ENCODE results near the gene EYS.

DNA sequence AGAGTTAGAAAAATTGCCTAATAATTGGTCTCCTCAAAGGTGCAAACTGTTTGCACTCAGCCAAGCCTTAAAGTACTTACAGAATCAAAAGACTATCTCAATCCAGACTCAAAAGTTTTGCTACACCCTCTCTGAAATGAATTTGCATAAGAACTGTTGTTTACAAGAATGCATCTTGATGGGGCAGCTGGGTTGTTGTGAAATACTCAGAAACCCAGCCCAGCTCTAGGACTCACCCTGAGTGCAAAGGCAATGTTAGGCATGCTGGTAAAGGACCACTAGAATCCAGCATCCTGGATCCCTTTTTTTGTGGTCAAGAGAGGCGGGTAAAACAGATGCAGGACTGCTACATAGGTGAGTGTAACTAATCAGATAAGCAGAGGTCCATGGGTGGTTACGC, 700.2 kb downstream of the EYS start:
- TF ChIP-seq, protein P1, sequence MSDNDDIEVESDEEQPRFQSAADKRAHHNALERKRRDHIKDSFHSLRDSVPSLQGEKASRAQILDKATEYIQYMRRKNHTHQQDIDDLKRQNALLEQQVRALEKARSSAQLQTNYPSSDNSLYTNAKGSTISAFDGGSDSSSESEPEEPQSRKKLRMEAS (IDR thresholded peaks at IDR 0.05), result no peak
- TF ChIP-seq, protein P2, sequence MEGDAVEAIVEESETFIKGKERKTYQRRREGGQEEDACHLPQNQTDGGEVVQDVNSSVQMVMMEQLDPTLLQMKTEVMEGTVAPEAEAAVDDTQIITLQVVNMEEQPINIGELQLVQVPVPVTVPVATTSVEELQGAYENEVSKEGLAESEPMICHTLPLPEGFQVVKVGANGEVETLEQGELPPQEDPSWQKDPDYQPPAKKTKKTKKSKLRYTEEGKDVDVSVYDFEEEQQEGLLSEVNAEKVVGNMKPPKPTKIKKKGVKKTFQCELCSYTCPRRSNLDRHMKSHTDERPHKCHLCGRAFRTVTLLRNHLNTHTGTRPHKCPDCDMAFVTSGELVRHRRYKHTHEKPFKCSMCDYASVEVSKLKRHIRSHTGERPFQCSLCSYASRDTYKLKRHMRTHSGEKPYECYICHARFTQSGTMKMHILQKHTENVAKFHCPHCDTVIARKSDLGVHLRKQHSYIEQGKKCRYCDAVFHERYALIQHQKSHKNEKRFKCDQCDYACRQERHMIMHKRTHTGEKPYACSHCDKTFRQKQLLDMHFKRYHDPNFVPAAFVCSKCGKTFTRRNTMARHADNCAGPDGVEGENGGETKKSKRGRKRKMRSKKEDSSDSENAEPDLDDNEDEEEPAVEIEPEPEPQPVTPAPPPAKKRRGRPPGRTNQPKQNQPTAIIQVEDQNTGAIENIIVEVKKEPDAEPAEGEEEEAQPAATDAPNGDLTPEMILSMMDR (IDR thresholded peaks at IDR 0.05; ENCODE audit: control extremely low read depth in 1 of 3, insufficient read depth in 1 of 3, low read depth in 1 of 3, low read length in 3 of 3), result no peak
- TF ChIP-seq MAFK (IDR thresholded peaks at IDR 0.05; ENCODE audit: low read depth, low read length) (no peak), RAD21 (IDR thresholded peaks at IDR 0.05 in 1 of 2, conservative IDR thresholded peaks at IDR 0.05 in 1 of 2; ENCODE audit: low read depth in 2 of 2, low read length in 2 of 2) (no peak), JUN (IDR thresholded peaks at IDR 0.05; ENCODE audit: low read depth, low read length) (no peak), CEBPB (IDR thresholded peaks at IDR 0.05; ENCODE audit: low read depth, low read length) (peak; percentile 62), EZH2 (IDR thresholded peaks at IDR 0.05; ENCODE audit: low read depth, low read length, severe bottlenecking) (no peak), SRF (IDR thresholded peaks at IDR 0.05; ENCODE audit: low read depth, low read length) (no peak), CREB1 (IDR thresholded peaks at IDR 0.05) (no peak), YY1 (IDR thresholded peaks at IDR 0.05; ENCODE audit: low read depth, low read length) (no peak)
- TF ChIP-seq, protein P3, sequence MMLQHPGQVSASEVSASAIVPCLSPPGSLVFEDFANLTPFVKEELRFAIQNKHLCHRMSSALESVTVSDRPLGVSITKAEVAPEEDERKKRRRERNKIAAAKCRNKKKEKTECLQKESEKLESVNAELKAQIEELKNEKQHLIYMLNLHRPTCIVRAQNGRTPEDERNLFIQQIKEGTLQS (IDR thresholded peaks at IDR 0.05; ENCODE audit: insufficient read depth, low read depth, low read length), result no peak
- TF ChIP-seq, protein P4, sequence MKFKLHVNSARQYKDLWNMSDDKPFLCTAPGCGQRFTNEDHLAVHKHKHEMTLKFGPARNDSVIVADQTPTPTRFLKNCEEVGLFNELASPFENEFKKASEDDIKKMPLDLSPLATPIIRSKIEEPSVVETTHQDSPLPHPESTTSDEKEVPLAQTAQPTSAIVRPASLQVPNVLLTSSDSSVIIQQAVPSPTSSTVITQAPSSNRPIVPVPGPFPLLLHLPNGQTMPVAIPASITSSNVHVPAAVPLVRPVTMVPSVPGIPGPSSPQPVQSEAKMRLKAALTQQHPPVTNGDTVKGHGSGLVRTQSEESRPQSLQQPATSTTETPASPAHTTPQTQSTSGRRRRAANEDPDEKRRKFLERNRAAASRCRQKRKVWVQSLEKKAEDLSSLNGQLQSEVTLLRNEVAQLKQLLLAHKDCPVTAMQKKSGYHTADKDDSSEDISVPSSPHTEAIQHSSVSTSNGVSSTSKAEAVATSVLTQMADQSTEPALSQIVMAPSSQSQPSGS (IDR thresholded peaks at IDR 0.05; ENCODE audit: low read length), result no peak

Data from H1 (cell line).